Activated CD4-positive, alpha-beta T cell treated with anti-CD3 and anti-CD28 coated beads, Interleukin-2, amount 10 ng/mL, durations not matched to agents 7 days and 5 days (primary cell): ENCODE data around the gene RBM8A. TPM values are rescaled to one million over a fixed set of nuclear protein-coding genes. Genes with fewer than 3 reads are reported as not detected.

ENCODE experiments used
- CTCF ChIA-PET: fragments of 350-600 bp; sonication (Branson Sonifier 250); formaldehyde crosslinking; loops from one replicate; lab custom pipeline; 2021; ENCODE audit warnings: antibody characterized with exemption; lab: Charles Lee
- POLR2A ChIA-PET: fragments of 350-600 bp; sonication (Branson Sonifier 250); formaldehyde crosslinking; loops from one replicate; lab custom pipeline; 2021; ENCODE audit warnings: antibody characterized with exemption; lab: Charles Lee
- DNase-seq: peaks from one replicate; pipeline ENCODE4 v3.0.0-alpha.2; 2020
- H3K27ac Mint-ChIP-seq: one replicate; pipeline ENCODE4 v1.8.0; 2021; ENCODE audit warnings: mild to moderate bottlenecking, moderate library complexity, mixed read lengths
- H3K27me3 Mint-ChIP-seq: one replicate; pipeline ENCODE4 v1.8.0; 2021; ENCODE audit warnings: mixed read lengths
- H3K36me3 Mint-ChIP-seq: one replicate; pipeline ENCODE4 v1.8.0; 2021; ENCODE audit warnings: low read depth, mixed read lengths
- H3K4me1 Mint-ChIP-seq: one replicate; pipeline ENCODE4 v1.8.0; 2021; ENCODE audit warnings: mixed read lengths
- H3K4me3 Mint-ChIP-seq: one replicate; pipeline ENCODE4 v1.8.0; 2021; ENCODE audit warnings: mild to moderate bottlenecking, moderate library complexity, mixed read lengths
- H3K9me3 Mint-ChIP-seq: one replicate; pipeline ENCODE4 v1.8.0; 2021; ENCODE audit warnings: mixed read lengths
- total RNA-seq, 2 experiments: library from RNA; stranded (reverse); gene quantifications; one replicate each; pipeline ENCODE4 v1.2.3, GENCODE V29; 2021

RBM8A gene
- total RNA-seq, 2 experiments from 2014 or later, result 175 to 188 TPM

GRCh38 chr1:145961425-145962156, 34.3 kb upstream of the RBM8A start:
- ChIA-PET CTCF (interaction anchor here (1.4 kb wide), 1 partner anchor 46 kb away, joined by 4 read pairs; no protein-coding TSS in a partner anchor), POLR2A (interaction anchor here (1.1 kb wide), 1 partner anchor 496 kb away, joined by 6 read pairs; no protein-coding TSS in a partner anchor)
- no peaks in the 10 kb centered on the region for H3K9me3 Mint-ChIP-seq
- H3K4me1 Mint-ChIP-seq, result peaks cover 67% of the 10 kb centered on the region
- no peaks in the 10 kb centered on the region for H3K36me3 Mint-ChIP-seq
- H3K27ac Mint-ChIP-seq, result peak overlapping the region; percentile 83
- peaks cover 4% of the 10 kb centered on the region for H3K27me3 Mint-ChIP-seq
- DNase-seq, result peak; percentile 47
- peak overlapping the region; percentile 86 for H3K4me3 Mint-ChIP-seq

GRCh38 chr1:145961109-145961424, 33.8 kb upstream of the RBM8A start:
- peaks cover 4% of the 10 kb centered on the region for H3K27me3 Mint-ChIP-seq
- H3K4me1 Mint-ChIP-seq, result peaks cover 70% of the 10 kb centered on the region
- no peak for DNase-seq
- POLR2A ChIA-PET, result interaction anchor here (1.1 kb wide), 1 partner anchor 496 kb away, joined by 6 read pairs; no protein-coding TSS in a partner anchor
- CTCF ChIA-PET, result interaction anchor here (1.4 kb wide), 1 partner anchor 46 kb away, joined by 4 read pairs; no protein-coding TSS in a partner anchor
- H3K9me3 Mint-ChIP-seq, result no peaks in the 10 kb centered on the region
- H3K4me3 Mint-ChIP-seq, result peak overlapping the region; percentile 86
- H3K36me3 Mint-ChIP-seq, result no peaks in the 10 kb centered on the region
- H3K27ac Mint-ChIP-seq, result peak overlapping the region; percentile 73

DNA sequence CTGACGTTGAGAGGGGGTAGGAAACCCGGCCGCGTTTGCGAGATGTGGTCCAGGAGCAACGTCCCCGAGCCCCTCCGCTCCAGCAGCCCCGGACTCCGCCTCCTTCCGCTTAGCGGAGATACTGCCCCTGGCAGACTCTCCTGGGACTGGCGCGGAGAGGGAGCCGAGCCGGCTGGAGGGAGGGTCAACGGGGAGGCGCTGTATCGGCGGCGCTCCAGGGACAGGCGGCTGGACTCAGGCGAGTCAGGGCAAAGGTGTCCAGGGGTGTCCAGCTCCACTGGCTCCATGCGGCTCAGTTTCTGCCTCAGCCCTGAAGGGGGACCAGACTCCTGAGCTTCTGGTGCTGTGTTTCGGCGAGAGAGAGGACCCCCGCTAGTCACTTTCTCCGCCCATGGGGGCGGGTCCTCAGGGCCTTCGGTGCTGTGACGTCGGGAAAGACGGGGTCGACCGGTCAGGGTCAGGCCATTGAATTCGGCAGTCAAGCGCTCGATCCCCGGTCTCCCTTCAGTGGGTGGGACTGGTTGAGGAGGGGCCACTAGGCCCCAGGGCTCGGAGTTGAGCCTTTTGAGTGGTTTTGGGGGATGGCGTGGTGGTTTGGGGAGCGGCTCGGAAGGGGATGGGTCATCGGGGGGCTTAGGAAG, 33.3 kb upstream of the RBM8A start:
- POLR2A ChIA-PET, result interaction anchor here (1.1 kb wide), 1 partner anchor 495 kb away, joined by 6 read pairs; no protein-coding TSS in a partner anchor
- peak overlapping the region; percentile 86 for H3K4me3 Mint-ChIP-seq
- H3K36me3 Mint-ChIP-seq, result no peaks in the 10 kb centered on the region
- peaks cover 4% of the 10 kb centered on the region for H3K27me3 Mint-ChIP-seq
- peak overlapping the region; percentile 73 for H3K27ac Mint-ChIP-seq
- H3K4me1 Mint-ChIP-seq, result peaks cover 75% of the 10 kb centered on the region
- no peaks in the 10 kb centered on the region for H3K9me3 Mint-ChIP-seq
- CTCF ChIA-PET, result no interaction called here
- DNase-seq, result peak; percentile 53

- ChIA-PET POLR2A (interaction anchor here (1.1 kb wide), 1 partner anchor 495 kb away, joined by 6 read pairs; no protein-coding TSS in a partner anchor), CTCF (no interaction called here)
- DNase-seq, result no peak
- Mint-ChIP-seq H3K27me3 (peaks cover 4% of the 10 kb centered on the region), H3K4me1 (peaks cover 77% of the 10 kb centered on the region), H3K36me3 (peaks cover 2% of the 10 kb centered on the region), H3K4me3 (peak overlapping the region; percentile 14), H3K9me3 (no peaks in the 10 kb centered on the region), H3K27ac (no peak overlapping the region)
Measured at GRCh38 chr1:145959957-145960467, 32.7 kb upstream of the RBM8A start.

DNA sequence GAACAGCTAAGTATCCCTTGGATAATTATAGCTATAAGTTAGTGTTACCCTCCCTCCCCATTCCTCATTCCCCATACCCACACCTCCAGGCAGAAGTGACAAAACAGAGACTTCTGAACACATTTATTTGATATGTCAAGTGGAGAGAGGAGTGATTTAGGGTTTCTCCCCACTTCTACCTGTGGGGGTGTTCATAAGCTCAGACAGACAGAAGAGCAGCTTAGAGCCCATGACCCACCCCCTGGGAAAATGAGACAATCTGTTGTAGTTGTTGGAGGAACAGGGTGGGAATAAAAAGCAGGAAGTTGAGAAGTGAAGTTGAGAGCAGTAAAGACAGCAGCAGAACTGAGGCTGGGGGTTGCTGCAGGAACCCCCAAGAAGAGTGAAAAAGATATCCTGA, 32.0 kb upstream of the RBM8A start:
- peaks cover 4% of the 10 kb centered on the region for H3K27me3 Mint-ChIP-seq
- no peak overlapping the region for H3K4me3 Mint-ChIP-seq
- H3K36me3 Mint-ChIP-seq, result peaks cover 2% of the 10 kb centered on the region
- no peaks in the 10 kb centered on the region for H3K9me3 Mint-ChIP-seq
- H3K4me1 Mint-ChIP-seq, result peaks cover 82% of the 10 kb centered on the region
- CTCF ChIA-PET, result interaction anchor here (1.1 to 2.2 kb wide), 4 partner anchors 18 to 57 kb away, joined by 3 to 7 read pairs (median 4); no protein-coding TSS in a partner anchor
- no peak for DNase-seq
- H3K27ac Mint-ChIP-seq, result no peak overlapping the region
- POLR2A ChIA-PET, result interaction anchor here (1.4 kb wide), 1 partner anchor 20 kb away, joined by 3 read pairs; no protein-coding TSS in a partner anchor

GRCh38 chr1:145958734-145959133, 31.4 kb upstream of the RBM8A start:
- peaks cover 2% of the 10 kb centered on the region for H3K36me3 Mint-ChIP-seq

GRCh38 chr1:145957443-145958319, 30.4 kb upstream of the RBM8A start, which contains the start of gene LIX1L:
LIX1L (minus strand) TSS chr1:145958017; CDS start chr1:145957927, 90 bp downstream.
- H3K27ac Mint-ChIP-seq, result peak within 1 kb of the TSS; percentile 90
- H3K36me3 Mint-ChIP-seq, result peaks cover 7% of the 10 kb centered on the region
- ChIA-PET POLR2A (interaction anchor here (0.5 to 1.4 kb wide), 5 partner anchors 22 to 79 kb away, joined by 3 to 7 read pairs (median 3); partner anchors contain the start of genes PEX11B and RBM8A), CTCF (interaction anchor here (0.6 to 2.2 kb wide), 16 partner anchors 8 to 111 kb away, joined by 3 to 7 read pairs (median 3); partner anchors contain the start of genes ANKRD35 and PEX11B)
- H3K27me3 Mint-ChIP-seq, result peaks cover 4% of the 10 kb centered on the region
- H3K9me3 Mint-ChIP-seq, result no peaks in the 10 kb centered on the region
- peak; percentile 97 for DNase-seq
- peak within 1 kb of the TSS; percentile 79 for H3K4me3 Mint-ChIP-seq
- H3K4me1 Mint-ChIP-seq, result peaks cover 78% of the 10 kb centered on the region

More at GRCh38 chr1:145958734-145959133, 31.4 kb upstream of the RBM8A start:
- ChIA-PET POLR2A (interaction anchor here (1.3 to 1.4 kb wide), 2 partner anchors 21 to 31 kb away, joined by 3 to 7 read pairs; partner anchors contain the start of gene RBM8A), CTCF (interaction anchor here (0.8 to 2.2 kb wide), 8 partner anchors 8 to 57 kb away, joined by 3 to 7 read pairs (median 3); partner anchors contain the start of gene PEX11B)
- no peak for DNase-seq
- Mint-ChIP-seq H3K9me3 (no peaks in the 10 kb centered on the region), H3K27me3 (peaks cover 4% of the 10 kb centered on the region), H3K27ac (no peak overlapping the region), H3K4me1 (peaks cover 82% of the 10 kb centered on the region), H3K4me3 (no peak overlapping the region)

DNA sequence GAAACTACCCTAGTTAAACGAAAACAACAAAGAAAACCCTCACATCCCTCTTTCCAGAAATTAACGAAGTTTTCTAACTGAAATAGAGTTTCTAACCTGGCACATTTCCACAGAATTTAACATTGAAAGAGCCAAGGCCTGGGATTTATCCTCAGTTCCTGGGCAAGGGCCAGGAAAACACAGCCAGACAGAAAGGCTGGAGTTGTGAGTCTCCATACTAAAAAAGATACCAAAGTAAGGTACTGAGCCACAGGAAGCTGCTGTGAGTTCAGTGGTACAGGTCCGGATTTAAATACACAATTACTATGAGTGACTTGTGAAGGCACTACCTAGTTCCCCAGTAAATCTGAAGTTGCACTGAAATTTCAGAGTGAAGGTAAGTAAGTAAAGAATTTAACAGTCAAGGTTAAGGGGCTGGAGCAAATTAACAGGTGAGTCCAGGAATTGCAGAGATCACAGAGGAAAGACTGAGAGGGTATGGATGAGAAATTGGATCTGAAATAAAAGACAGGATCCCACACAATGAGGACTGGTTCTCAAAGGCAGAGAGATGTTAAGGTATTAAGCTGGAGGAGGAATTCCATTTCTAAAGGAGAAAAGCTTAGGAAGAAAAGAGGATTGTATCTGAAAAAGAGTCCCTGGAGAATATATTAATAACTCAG, 29.6 kb upstream of the RBM8A start:
- Mint-ChIP-seq H3K27me3 (peaks cover 4% of the 10 kb centered on the region), H3K36me3 (peaks cover 9% of the 10 kb centered on the region)
- DNase-seq, result no peak

DNA sequence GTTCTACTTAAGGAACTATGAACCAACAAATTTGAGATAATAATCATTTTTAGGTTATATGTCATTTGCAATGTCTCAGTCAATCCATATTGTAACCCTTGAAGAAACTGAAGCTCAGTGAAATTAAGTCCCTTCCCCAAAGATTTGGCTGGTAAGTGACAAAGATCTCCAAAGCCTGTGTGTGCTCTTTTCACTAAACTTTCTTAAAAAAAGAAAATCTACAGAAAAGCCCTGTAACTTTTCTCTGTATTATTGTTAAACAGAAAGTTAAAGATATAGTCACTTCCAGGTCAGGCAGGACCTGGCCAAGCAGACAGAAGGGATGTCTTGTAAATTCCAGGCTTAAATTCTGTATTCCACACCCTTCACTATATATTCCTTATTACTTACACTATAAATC, 29.1 kb upstream of the RBM8A start:
- peak overlapping the region; percentile 79 for H3K4me3 Mint-ChIP-seq

More for the DNA sequence above, 29.6 kb upstream of the RBM8A start:
- POLR2A ChIA-PET, result no interaction called here
- CTCF ChIA-PET, result interaction anchor here (0.6 to 1.3 kb wide), 4 partner anchors 8 to 75 kb away, joined by 3 to 5 read pairs (median 4); no protein-coding TSS in a partner anchor
- Mint-ChIP-seq H3K27ac (peak overlapping the region; percentile 90), H3K9me3 (no peaks in the 10 kb centered on the region), H3K4me3 (peak overlapping the region; percentile 79), H3K4me1 (peaks cover 77% of the 10 kb centered on the region)

DNA sequence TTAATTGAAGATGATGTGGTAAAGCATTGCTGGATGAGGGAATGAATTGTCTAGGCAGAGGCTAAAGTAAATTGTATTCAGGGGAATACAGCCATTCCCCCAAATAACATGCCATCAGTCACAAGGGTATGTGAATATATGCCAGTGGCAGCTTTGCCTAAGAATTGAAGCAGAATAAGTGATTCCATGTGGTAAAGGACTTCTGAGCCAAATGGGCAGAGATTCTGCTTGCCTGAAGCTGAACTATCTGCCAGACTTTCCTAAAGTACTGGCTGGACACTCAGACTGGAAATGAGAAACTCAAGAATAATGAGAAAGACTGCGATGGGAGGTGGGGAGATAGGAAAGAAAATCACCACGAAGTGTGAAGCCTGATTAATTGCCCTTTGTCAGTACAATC, 28.2 kb upstream of the RBM8A start:
- H3K4me1 Mint-ChIP-seq, result peaks cover 80% of the 10 kb centered on the region
- H3K9me3 Mint-ChIP-seq, result no peaks in the 10 kb centered on the region
- peaks cover 12% of the 10 kb centered on the region for H3K36me3 Mint-ChIP-seq
- POLR2A ChIA-PET, result interaction anchor here (0.5 kb wide), 1 partner anchor 17 kb away, joined by 3 read pairs; no protein-coding TSS in a partner anchor
- DNase-seq, result no peak
- H3K27me3 Mint-ChIP-seq, result peaks cover 4% of the 10 kb centered on the region
- CTCF ChIA-PET, result interaction anchor here (1.0 kb wide), 1 partner anchor 11 kb away, joined by 5 read pairs; no protein-coding TSS in a partner anchor
- H3K4me3 Mint-ChIP-seq, result peak overlapping the region; percentile 11
- H3K27ac Mint-ChIP-seq, result no peak overlapping the region

More for the DNA sequence above, 29.1 kb upstream of the RBM8A start:
- CTCF ChIA-PET, result no interaction called here
- H3K36me3 Mint-ChIP-seq, result peaks cover 9% of the 10 kb centered on the region
- POLR2A ChIA-PET, result no interaction called here
- peak overlapping the region; percentile 90 for H3K27ac Mint-ChIP-seq
- no peaks in the 10 kb centered on the region for H3K9me3 Mint-ChIP-seq
- peaks cover 4% of the 10 kb centered on the region for H3K27me3 Mint-ChIP-seq
- DNase-seq, result no peak
- H3K4me1 Mint-ChIP-seq, result peaks cover 77% of the 10 kb centered on the region

DNA sequence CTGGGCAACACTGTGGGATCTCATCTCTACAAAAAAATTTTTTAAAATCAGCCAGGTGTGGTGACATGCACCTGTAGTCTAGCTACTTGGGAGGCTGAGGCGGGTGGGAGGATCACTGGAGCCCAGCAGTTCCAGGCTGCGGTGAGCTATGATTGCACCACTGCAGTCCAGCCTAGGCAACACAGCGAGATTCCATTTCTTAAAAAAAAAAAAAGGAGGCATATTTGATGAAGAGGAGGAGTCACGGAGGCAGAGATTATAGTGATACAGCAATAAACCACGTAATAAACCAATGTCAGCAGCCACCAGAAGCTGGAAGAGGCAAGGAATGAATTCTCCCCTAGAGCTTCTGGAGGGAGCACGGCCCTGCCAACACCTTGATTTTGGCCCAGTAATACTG, 26.6 kb upstream of the RBM8A start:
- no peak for DNase-seq
- ChIA-PET CTCF (interaction anchor here (0.6 to 1.9 kb wide), 4 partner anchors 12 to 44 kb away, joined by 3 to 8 read pairs (median 4); partner anchors contain the start of gene RBM8A), POLR2A (interaction anchor here (0.7 kb wide), 1 partner anchor 1952 kb away, joined by 4 read pairs; no protein-coding TSS in a partner anchor)
- Mint-ChIP-seq H3K27me3 (no peaks in the 10 kb centered on the region), H3K4me3 (no peak overlapping the region), H3K27ac (no peak overlapping the region), H3K9me3 (no peaks in the 10 kb centered on the region), H3K4me1 (peaks cover 75% of the 10 kb centered on the region), H3K36me3 (peaks cover 18% of the 10 kb centered on the region)
